PFSK-1 (cell line): Measurements from ENCODE around the gene ACOT7.

ENCODE experiments used
- FOXP2 ChIP-seq: optimal IDR thresholded peaks from 2 replicates; pipeline ENCODE3; 2011; ENCODE audit warnings: borderline replicate concordance, control low read depth, inconsistent platforms; ENCODE audit not compliant: insufficient read depth; ENCODE audit errors: extremely low read length, extremely low read depth
- POLR2AphosphoS5 ChIP-seq: IDR thresholded peaks from 2 replicates; pipeline ENCODE4 v1.6.1; 2012; ENCODE audit warnings: low read depth, mild to moderate bottlenecking, control low read depth, low read length, moderate library complexity
- REST ChIP-seq, 2 experiments: IDR thresholded peaks; 2 replicates each; pipeline versions ENCODE4 v1.6.1 to v1.8.0; 2011 to 2012; ENCODE audit warnings: low read depth in 2 of 2, low read length in 2 of 2, control low read depth in 1 of 2, inconsistent platforms in 1 of 2, mild to moderate bottlenecking in 1 of 2, moderate library complexity in 1 of 2; ENCODE audit not compliant: insufficient read depth in 1 of 2
- SIN3A ChIP-seq: IDR thresholded peaks from 2 replicates; pipeline ENCODE4 v1.6.1; 2012; ENCODE audit warnings: mild to moderate bottlenecking, low read length, moderate library complexity, borderline replicate concordance; ENCODE audit not compliant: insufficient read depth
- TAF1 ChIP-seq: IDR thresholded peaks from 2 replicates; pipeline ENCODE4 v1.6.1; 2012; ENCODE audit warnings: low read length, control low read depth, borderline replicate concordance; ENCODE audit not compliant: insufficient read depth

The ACOT7 gene

GRCh38 chr1:6225651-6226050 is 167.9 kb downstream of the ACOT7 start:
- TF ChIP-seq SIN3A: no peak
- TF ChIP-seq POLR2AphosphoS5: no peak
- no peak for TF ChIP-seq TAF1
- no peak for TF ChIP-seq REST (IDR thresholded peaks at IDR 0.05; ENCODE audit: insufficient read depth in 1 of 2, low read depth in 2 of 2, low read length in 2 of 2)
- TF ChIP-seq FOXP2: no peak

- TF ChIP-seq FOXP2 (no peak), SIN3A (no peak), REST (IDR thresholded peaks at IDR 0.05; ENCODE audit: insufficient read depth in 1 of 2, low read depth in 2 of 2, low read length in 2 of 2) (no peak), TAF1 (no peak), POLR2AphosphoS5 (no peak)
Observed at GRCh38 chr1:6224718-6225117, 168.8 kb downstream of the ACOT7 start.

- TF ChIP-seq SIN3A (no peak), REST (IDR thresholded peaks at IDR 0.05; ENCODE audit: insufficient read depth in 1 of 2, low read depth in 2 of 2, low read length in 2 of 2) (no peak), FOXP2 (no peak), POLR2AphosphoS5 (no peak), TAF1 (no peak)
Observed at GRCh38 chr1:6223617-6224016, 169.9 kb downstream of the ACOT7 start.

GRCh38 chr1:6222636-6223035 is 170.9 kb downstream of the ACOT7 start:
- TF ChIP-seq POLR2AphosphoS5: peak; percentile 51; the same call in 1 of the 2 replicates
- no peak for TF ChIP-seq REST (IDR thresholded peaks at IDR 0.05; ENCODE audit: insufficient read depth in 1 of 2, low read depth in 2 of 2, low read length in 2 of 2)

GRCh38 chr1:6221210-6221784 is 172.3 kb downstream of the ACOT7 start:
- TF ChIP-seq REST (IDR thresholded peaks at IDR 0.05; ENCODE audit: insufficient read depth in 1 of 2, low read depth in 2 of 2, low read length in 2 of 2) (no peak), POLR2AphosphoS5 (peak; percentile 56; the same call in 1 of the 2 replicates)
